GM21723 (cell line): ENCODE data around the gene PDZRN4.
"Not testable (repeated sequence)": the region's sequence is repeated elsewhere in the genome, so short reads cannot be mapped to it uniquely, and the experiment has no call there.

Experiments used
- ATAC-seq: cut with Tn5 transposase; IDR thresholded peaks from one replicate; pipeline ENCODE4 v1.9.1; 2021; ENCODE audit warnings: mild to moderate bottlenecking, moderate library complexity; ENCODE audit not compliant: unreplicated experiment

PDZRN4 gene

GRCh38 chr12:41188058-41188840 is at the start of gene PDZRN4:
PDZRN4 (plus strand) TSS chr12:41188320.
- no peak for ATAC-seq

DNA sequence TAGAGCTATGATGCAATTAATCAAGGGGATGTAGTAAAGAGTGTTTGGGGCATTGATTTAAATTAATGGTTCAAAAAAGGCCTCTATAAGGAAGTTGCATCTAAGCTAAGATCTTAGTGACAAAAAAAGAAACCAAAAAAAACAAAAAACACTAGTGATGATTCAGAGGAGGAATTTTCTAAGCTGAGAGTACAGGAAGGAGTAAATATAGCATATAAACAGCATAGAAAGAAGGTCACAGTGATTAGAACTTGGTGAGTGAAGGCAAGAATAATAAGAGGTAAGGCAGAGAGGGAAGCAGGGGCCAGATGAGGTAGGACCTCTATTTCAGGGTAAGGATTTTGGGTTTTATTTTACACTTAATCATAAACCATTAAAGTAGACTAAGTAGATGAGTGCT is 48.0 kb upstream of the PDZRN4 start:
- no peak for ATAC-seq

- ATAC-seq, result no peak
These were observed 47.0 kb upstream of the PDZRN4 start for GRCh38 chr12:41141104-41141503.

DNA sequence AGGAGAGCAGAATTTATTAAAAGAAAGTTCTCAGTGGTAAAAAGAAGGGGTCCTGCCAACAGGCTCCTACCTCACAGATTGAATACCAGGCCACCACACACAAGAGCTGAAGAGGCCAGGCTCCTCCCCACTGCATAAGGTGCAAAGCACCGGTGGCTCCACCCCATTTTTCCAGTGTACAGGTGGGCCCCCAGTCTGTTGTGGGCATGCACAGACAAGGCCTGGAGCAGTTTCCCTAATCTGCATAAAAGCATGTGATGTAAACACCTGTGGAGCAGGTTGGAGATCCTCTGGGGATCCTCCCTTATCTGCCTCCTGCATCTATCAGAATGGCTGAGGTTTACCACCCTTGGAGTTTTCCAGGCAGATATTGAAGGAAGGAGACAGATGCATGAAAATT is 45.7 kb upstream of the PDZRN4 start:
- no peak for ATAC-seq

GRCh38 chr12:41151793-41152192 is 36.3 kb upstream of the PDZRN4 start:
- no peak for ATAC-seq

- no peak for ATAC-seq
These were observed 25.7 kb upstream of the PDZRN4 start for GRCh38 chr12:41162461-41162860.

GRCh38 chr12:41167701-41168100 is 20.4 kb upstream of the PDZRN4 start:
- no peak for ATAC-seq

GRCh38 chr12:41174602-41175001 is 13.5 kb upstream of the PDZRN4 start:
- ATAC-seq, result no peak

DNA sequence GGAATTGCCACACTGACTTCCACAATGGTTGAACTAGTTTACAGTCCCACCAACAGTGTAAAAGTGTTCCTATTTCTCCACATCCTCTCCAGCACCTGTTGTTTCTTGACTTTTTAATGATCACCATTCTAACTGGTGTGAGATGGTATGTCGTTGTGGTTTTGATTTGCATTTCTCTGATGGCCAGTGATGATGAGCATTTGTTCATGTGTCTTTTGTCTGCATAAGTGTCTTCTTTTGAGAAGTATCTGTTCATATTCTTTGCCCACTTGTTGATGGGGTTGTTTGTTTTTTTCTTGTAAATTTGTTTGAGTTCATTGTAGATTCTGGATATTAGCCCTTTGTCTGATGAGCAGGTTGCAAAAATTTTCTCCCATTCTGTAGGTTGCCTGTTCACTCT is 8.6 kb upstream of the PDZRN4 start:
- not testable (repeated sequence) for ATAC-seq

GRCh38 chr12:41184864-41185263 is 3.3 kb upstream of the PDZRN4 start:
- no peak for ATAC-seq

- no peak for ATAC-seq
These were observed 2.1 kb upstream of the PDZRN4 start for GRCh38 chr12:41186026-41186425.

DNA sequence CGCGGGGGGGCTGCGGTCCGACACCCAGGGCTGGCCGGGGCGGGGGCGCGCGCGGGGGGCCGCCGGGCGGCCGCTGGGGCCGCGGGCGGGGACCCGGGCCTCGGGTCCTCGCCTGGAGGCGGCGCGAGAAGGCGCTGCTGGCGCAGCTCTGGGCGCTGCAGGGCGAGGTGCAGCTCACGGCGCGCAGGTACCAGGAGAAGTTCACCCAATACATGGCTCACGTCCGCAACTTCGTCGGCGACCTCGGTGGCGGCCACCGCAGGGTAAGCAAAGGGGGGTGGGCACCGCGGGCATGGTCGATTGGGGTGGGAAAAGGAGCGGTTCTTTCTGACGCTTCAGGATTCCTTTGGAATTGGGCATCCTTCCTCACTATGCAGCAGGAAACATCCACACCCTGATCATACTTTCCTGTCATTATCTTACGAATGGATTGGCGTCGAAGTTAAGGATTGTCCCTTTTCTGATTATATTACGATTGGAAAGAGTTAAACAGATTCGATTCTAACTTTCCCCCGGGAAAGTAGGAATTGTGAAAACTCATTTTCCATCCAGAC is 798 bp downstream of the PDZRN4 start:
- ATAC-seq, result no peak

DNA sequence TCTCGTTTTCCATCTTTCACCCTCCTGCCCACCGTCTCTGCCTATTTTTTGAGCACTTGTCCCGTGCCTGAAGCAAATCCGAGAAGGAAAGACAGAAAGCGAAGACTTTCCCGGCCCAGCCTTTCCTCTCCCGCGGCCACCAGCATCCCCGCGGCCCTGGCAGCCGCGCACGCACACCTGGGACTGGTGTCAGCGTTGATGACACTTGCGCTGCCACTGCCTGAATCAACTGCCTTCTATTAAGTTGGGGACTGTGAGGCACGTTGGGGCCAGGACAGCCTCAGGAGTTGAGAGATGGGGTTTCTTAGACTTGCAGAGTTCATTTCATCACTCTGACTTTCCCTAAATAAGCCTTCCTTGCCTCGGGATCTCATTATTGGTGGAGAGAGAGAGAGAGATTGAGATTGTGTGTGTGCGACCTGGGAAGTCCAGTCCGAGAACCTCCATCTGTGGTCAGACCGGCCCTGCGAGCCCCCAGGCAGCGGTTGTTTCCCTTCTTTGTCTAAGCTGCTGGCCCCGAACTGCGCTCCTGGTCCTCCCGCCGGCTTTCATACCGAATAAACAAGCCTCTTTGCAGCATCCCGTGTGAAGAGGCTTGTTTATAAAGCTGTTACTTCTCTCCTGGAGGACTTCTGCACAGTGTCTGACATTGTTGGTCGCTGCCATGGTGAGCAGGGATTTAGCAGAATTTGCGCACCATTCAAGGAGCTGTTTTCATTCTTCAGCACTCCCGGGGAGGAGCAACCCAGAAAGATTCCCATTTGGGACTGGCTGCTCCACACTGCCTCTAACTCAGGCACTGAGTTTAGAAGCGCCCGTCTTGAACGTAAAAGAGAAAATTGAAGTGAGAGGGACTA is 1.5 kb downstream of the PDZRN4 start:
- no peak for ATAC-seq

GRCh38 chr12:41190338-41190737 is 2.2 kb downstream of the PDZRN4 start:
- no peak for ATAC-seq

DNA sequence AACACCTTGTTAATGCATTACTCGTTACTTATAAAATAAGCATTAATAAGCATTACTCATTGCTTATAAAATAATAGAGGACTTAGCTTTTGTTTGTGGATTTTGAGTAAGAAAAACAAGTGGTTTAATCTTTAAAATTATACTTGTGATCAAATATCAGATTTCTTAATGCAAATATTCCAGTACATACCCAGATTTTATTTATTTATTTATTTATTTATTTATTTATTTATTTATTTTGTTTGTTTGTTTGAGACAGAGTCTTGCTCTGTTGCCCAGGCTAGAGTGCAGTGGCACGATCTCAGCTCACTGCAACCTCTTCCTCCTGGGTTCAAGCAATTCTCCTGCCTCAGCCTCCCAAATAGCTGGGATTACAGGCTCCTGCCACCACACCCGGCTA is 3.4 kb downstream of the PDZRN4 start:
- not testable (repeated sequence) for ATAC-seq

- ATAC-seq, result no peak
These were observed 5.2 kb downstream of the PDZRN4 start for GRCh38 chr12:41193311-41193710.

- ATAC-seq, result no peak
These were observed 13.9 kb downstream of the PDZRN4 start for GRCh38 chr12:41202051-41202450.

DNA sequence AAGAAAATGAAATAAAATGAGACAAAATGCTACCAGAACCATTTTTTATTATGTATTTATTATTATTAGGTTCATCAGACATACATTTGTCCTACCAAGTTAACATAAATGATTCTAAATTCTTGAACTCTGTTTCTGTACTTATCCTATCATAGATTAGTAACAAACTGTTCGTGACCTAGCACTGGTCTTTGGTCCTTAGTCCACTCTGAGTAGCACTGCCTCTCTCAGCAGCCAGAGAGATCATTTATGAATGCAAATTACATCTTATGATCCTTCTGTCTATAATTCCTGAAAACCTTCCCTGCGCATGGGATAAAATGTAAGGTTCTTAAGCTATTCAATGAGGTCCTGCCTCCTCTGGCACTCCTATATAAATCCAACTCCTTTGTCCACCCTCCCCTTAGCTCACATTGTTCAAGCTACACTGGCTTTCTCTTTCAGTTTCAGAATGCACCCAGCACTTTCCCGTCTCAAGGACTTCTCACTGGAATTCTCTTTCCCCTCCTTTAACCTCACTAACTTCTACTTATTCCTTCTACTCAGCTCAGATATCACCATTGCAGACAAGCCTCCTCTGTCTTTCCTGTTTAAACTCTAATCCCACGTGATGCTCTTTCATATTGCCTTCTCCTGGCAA is 17.1 kb downstream of the PDZRN4 start:
- ATAC-seq, result no peak

GRCh38 chr12:41206298-41206697 is 18.2 kb downstream of the PDZRN4 start:
- no peak for ATAC-seq

- no peak for ATAC-seq
These were observed 23.3 kb downstream of the PDZRN4 start for GRCh38 chr12:41211448-41211847.

- no peak for ATAC-seq
These were observed 24.5 kb downstream of the PDZRN4 start for GRCh38 chr12:41212625-41213024.
